Endothelial cell of umbilical vein (primary cell): ENCODE measurements around the gene KLF16. TPM values are rescaled to one million over a fixed set of nuclear protein-coding genes. Genes with fewer than 3 reads are reported as not detected.
A peak's percentile ranks its signal among the peaks of the same experiment; 100 is the strongest.

Experiments
- BruUV-seq: library from RNA; stranded (reverse); fragments of 400-500 nt; replicated peaks from 2 replicates; lab custom pipeline; 2021; lab: Mats Ljungman, UMichigan
- CTCF ChIA-PET: fragments of 300-600, 350-600 bp; sonication (Branson Sonifier 250); formaldehyde crosslinking; loops from one replicate; lab custom pipeline; 2021; ENCODE audit warnings: antibody characterized with exemption, inconsistent platforms; lab: Charles Lee
- POLR2A ChIA-PET: fragments of 300-600, 350-600 bp; sonication (Branson Sonifier 250); formaldehyde crosslinking; loops from one replicate; lab custom pipeline; 2021; ENCODE audit warnings: antibody characterized with exemption, inconsistent platforms; lab: Charles Lee
- DNase-seq: peaks from one replicate; pipeline ENCODE4 v3.0.0-alpha.2; 2011; ENCODE audit warnings: low read depth, low spot score
- FAIRE-seq: peaks from 2 replicates; lab custom pipeline; 2011; peaks lifted over from hg19 to GRCh38; lab: Jason Lieb, UNC
- H2AFZ ChIP-seq: 2 replicates; pipeline ENCODE4 v1.6.0; 2012; ENCODE audit warnings: low read depth, low read length, control low read depth, inconsistent platforms
- H3K27ac ChIP-seq: 2 replicates; pipeline ENCODE4 v1.5.1; 2011; ENCODE audit warnings: low read depth, mild to moderate bottlenecking, control low read depth, low read length, moderate library complexity; ENCODE audit not compliant: insufficient read depth
- H3K27me3 ChIP-seq, 2 experiments: 2 replicates each; pipeline versions ENCODE4 v1.6.0 to v1.6.1; 2011; ENCODE audit warnings: low read length in 2 of 2, mixed read lengths in 1 of 2; ENCODE audit not compliant: control insufficient read depth in 2 of 2, insufficient read depth in 2 of 2
- H3K36me3 ChIP-seq, 2 experiments: 2 replicates in 1 of 2; 3 replicates in 1 of 2; pipeline ENCODE4 v1.5.1; 2011; ENCODE audit warnings: low read length in 2 of 2, mild to moderate bottlenecking in 1 of 2, moderate library complexity in 1 of 2; ENCODE audit not compliant: control insufficient read depth in 2 of 2, insufficient read depth in 2 of 2; ENCODE audit errors: extremely low read depth in 1 of 2
- H3K4me1 ChIP-seq: 3 replicates; pipeline ENCODE4 v1.5.1; 2011; ENCODE audit warnings: mild to moderate bottlenecking, low read length; ENCODE audit not compliant: control insufficient read depth, insufficient read depth; ENCODE audit errors: extremely low read depth
- H3K4me2 ChIP-seq: 2 replicates; pipeline ENCODE4 v1.6.1; 2011; ENCODE audit warnings: low read length, control low read depth, mixed read lengths; ENCODE audit not compliant: insufficient read depth
- H3K4me3 ChIP-seq, 3 experiments: fragments of 200-600 bp in 1 of 3; sonication (generic), shearing (Covaris generic) in 1 of 3; replicated peaks in 1 of 3; 2 replicates each; pipeline ENCODE4 v1.5.1; 2011 to 2016; ENCODE audit warnings: control low read depth in 3 of 3, low read length in 3 of 3, mild to moderate bottlenecking in 2 of 3, inconsistent platforms in 1 of 3, low read depth in 1 of 3, moderate library complexity in 1 of 3; ENCODE audit not compliant: insufficient read depth in 1 of 3
- H3K79me2 ChIP-seq: 2 replicates; pipeline ENCODE4 v1.6.0; 2012; ENCODE audit warnings: low read length, inconsistent platforms; ENCODE audit not compliant: control insufficient read depth, insufficient read depth
- H3K9ac ChIP-seq: replicated peaks from 2 replicates; pipeline ENCODE3; 2011; ENCODE audit warnings: low read length, control low read depth; ENCODE audit not compliant: insufficient read depth; ENCODE audit errors: extremely low read depth
- H3K9me1 ChIP-seq: replicated peaks from 3 replicates; pipeline ENCODE4 v1.6.0; 2011; ENCODE audit warnings: mild to moderate bottlenecking, low read length; ENCODE audit not compliant: control insufficient read depth, insufficient read depth; ENCODE audit errors: extremely low read depth
- H3K9me3 ChIP-seq: replicated peaks from 2 replicates; pipeline ENCODE4 v1.5.1; 2012; ENCODE audit warnings: low read length, inconsistent platforms; ENCODE audit not compliant: control insufficient read depth, insufficient read depth
- H4K20me1 ChIP-seq: replicated peaks from 2 replicates; pipeline ENCODE3; 2011; ENCODE audit warnings: mild to moderate bottlenecking, low read length; ENCODE audit not compliant: control insufficient read depth, insufficient read depth; ENCODE audit errors: extremely low read depth
- FOS ChIP-seq: IDR thresholded peaks from 2 replicates; pipeline ENCODE4 v1.6.1; 2011; ENCODE audit warnings: mild to moderate bottlenecking, low read length, moderate library complexity, borderline replicate concordance; ENCODE audit not compliant: insufficient read depth
- GATA2 ChIP-seq: IDR thresholded peaks from 2 replicates; pipeline ENCODE4 v1.7.0; 2011; ENCODE audit warnings: low read depth, mild to moderate bottlenecking, moderate library complexity, mixed read lengths, low read length; ENCODE audit not compliant: insufficient read length, insufficient read depth
- JUN ChIP-seq: IDR thresholded peaks from 2 replicates; pipeline ENCODE4 v1.6.1; 2011; ENCODE audit warnings: borderline replicate concordance, low read depth; ENCODE audit not compliant: insufficient read length, insufficient read depth
- POLR2AphosphoS5 ChIP-seq: IDR thresholded peaks from 2 replicates; pipeline ENCODE4 v1.6.1; 2012; ENCODE audit warnings: low read depth, mild to moderate bottlenecking, control low read depth, low read length, moderate library complexity; ENCODE audit not compliant: insufficient read depth
- dilution Hi-C: fragments of 300-500 bp; cut with MboI; formaldehyde crosslinking; loops from one replicate; pipeline ENCODE4 v1.15.0; 2019; ENCODE audit warnings: low sequenced_read_pairs; ENCODE audit not compliant: extremely low pct_ligation_motif_present
- intact Hi-C: fragments of 100-400 bp; cut with micrococcal nuclease; formaldehyde crosslinking; loops from one replicate; pipeline ENCODE4 v1.10.0; 2022
- polyA plus RNA-seq, 4 experiments: library from polyadenylated mRNA; depleted of rRNA in 3 of 4; stranded (reverse) in 3 of 4; unstranded in 1 of 4; fragments of >200 nt; gene quantifications; 2 replicates each; pipeline versions ENCODE4 v1.2.1 to v1.2.3, GENCODE V29; 2011 to 2012; ENCODE audit warnings: missing spikeins in 1 of 4
- total RNA-seq: library from RNA; stranded (reverse); gene quantifications from 2 replicates; pipeline ENCODE4 v1.2.3, GENCODE V29; 2021
- TF ChIP-seq, protein P1 (sequence below): IDR thresholded peaks from 2 replicates; pipeline ENCODE4 v1.6.1; 2011; ENCODE audit not compliant: insufficient read depth, insufficient read length

The KLF16 gene
- total and polyA plus RNA-seq, 2 donors (not counting 3 experiments of a cell fraction or from before 2014, with no cell fraction given) = 11.6 to 36.6 TPM

DNA sequence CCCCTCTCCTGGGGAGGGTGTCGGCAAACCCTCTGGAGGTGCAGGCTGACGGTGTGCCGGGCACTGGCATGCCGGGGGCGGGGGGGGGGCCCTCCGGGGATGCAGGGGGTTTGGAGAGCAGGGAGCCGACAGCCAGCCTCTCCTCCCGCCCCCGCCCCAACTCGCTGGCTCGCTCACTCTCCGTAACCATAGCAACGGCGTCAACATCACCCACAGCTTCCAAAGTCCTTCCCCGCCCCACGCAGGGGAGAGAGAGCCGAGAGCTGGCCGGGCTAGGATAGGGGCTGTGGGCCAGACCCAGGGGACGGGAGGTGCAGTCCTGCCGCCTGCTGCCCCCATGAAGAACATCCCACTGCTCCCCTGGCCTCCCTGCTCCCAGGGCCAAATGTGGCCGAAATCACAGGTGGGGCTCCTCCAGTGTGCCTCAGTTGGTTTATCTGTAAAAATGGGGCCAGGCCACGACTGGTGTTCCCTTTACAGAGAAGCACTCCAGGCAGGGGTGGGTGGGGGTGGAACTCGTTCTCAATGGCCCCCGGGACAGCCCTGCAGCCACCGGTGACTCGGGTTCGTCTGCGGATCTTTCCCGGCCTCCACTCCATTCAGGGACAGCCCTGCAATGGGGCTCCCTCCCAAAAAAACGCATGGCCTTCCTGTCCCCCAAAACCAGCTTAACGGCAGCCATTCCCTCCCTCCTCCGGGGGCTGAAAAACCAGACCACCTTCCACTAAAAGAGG lies 3.2 kb downstream of the KLF16 start:
- Histone ChIP-seq H3K9me3 (no peaks in the 10 kb centered on the region), H3K9me1 (no peaks in the 10 kb centered on the region), H3K4me1 (peaks cover 47% of the 10 kb centered on the region), H3K4me2 (peak overlapping the region; percentile 89), H3K9ac (no peak overlapping the region), H3K27ac (no peak overlapping the region), H2AFZ (no peak overlapping the region), H3K36me3 (no peaks in the 10 kb centered on the region), H3K27me3 (no peaks in the 10 kb centered on the region), H4K20me1 (no peaks in the 10 kb centered on the region), H3K4me3 (peak overlapping the region in 1 of 3 experiments; percentile 19), H3K79me2 (peaks cover 75% of the 10 kb centered on the region)
- DNase-seq = no peak
- intact Hi-C loops (no loop called here), dilution Hi-C loops (no loop called here)
- CTCF ChIA-PET = no interaction called here
- no peak for FAIRE-seq
- no peak for TF ChIP-seq POLR2AphosphoS5
- POLR2A ChIA-PET = interaction anchor here (0.6 kb wide), 1 partner anchor 864 kb away, joined by 7 read pairs; no protein-coding TSS in a partner anchor
- no TSS peak for BruUV-seq

DNA sequence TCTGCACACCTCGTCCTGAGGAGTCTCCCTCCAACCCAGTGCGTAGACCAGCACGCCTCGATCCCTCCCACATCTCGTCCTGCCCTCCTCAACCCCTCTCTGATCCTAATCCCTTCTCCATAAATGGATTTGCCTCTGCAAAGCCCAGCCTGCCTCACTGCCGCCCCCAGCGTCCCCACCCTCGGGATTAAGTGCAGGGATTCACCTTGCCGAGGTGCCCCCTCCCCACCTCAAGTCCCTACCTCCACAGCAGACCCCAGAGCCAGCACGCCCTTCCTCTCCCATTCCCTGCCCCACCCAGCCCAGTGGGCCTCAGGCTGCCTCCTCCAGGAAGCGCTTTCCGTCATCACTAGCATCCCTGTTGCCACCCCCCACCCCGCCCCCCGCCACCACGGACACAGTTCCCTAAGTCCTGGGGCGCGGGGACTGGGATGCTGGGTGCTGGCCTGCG lies 4.0 kb downstream of the KLF16 start:
- intact Hi-C loops (no loop called here), dilution Hi-C loops (no loop called here)
- POLR2A ChIA-PET = no interaction called here
- Histone ChIP-seq H2AFZ (no peak overlapping the region), H4K20me1 (no peaks in the 10 kb centered on the region), H3K79me2 (peaks cover 82% of the 10 kb centered on the region), H3K9me3 (no peaks in the 10 kb centered on the region), H3K4me2 (no peak overlapping the region), H3K36me3 (no peaks in the 10 kb centered on the region), H3K27ac (no peak overlapping the region), H3K9ac (no peak overlapping the region), H3K9me1 (no peaks in the 10 kb centered on the region), H3K27me3 (no peaks in the 10 kb centered on the region), H3K4me1 (peaks cover 51% of the 10 kb centered on the region), H3K4me3 (no peak overlapping the region)
- no peak for FAIRE-seq
- no TSS peak for BruUV-seq
- no peak for DNase-seq
- TF ChIP-seq, protein P1, sequence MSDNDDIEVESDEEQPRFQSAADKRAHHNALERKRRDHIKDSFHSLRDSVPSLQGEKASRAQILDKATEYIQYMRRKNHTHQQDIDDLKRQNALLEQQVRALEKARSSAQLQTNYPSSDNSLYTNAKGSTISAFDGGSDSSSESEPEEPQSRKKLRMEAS = no peak
- no peak for TF ChIP-seq GATA2
- no peak for TF ChIP-seq JUN
- no peak for TF ChIP-seq FOS
- no peak for TF ChIP-seq POLR2AphosphoS5
- CTCF ChIA-PET = no interaction called here
